Measurements from ENCODE around the gene SLC66A1. TPM values are rescaled to one million over a fixed set of nuclear protein-coding genes. Genes with fewer than 3 reads are reported as not detected.

Gene SLC66A1
- total and polyA plus RNA-seq, 9 of the 15 experiments (the other 6 are each of a cell fraction or from before 2014, with no cell fraction given), result 1.2 to 40.8 (median 18.6) TPM

DNA sequence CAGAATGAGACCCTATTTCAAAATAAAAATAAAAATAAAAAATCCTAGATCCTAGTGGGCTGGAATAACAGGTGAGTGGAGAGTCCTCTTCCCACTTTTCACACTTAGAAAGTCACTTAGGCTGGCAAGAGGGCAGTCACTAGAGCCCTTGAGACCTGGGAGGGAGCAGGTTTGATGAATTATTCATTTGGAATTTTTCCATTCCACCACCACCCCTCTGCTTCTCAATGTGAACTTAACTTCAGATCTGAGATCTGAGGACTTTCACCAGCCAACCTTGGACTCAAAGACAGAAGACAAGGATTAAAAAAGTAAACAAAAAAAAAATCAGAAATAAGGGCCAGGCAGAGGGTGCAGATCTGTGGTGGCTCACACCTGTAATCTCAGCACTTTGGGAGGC, 40.1 kb upstream of the SLC66A1 start:
- intact Hi-C loops (cut with micrococcal nuclease) (no loop called here), in situ Hi-C loops (cut with MboI) (no loop called here)
- Histone ChIP-seq H3K27ac (ENCODE audit: extremely low read depth, low read depth, low read length) (no peak overlapping the region), H3K79me2 (ENCODE audit: control insufficient read depth, insufficient read depth, low read length) (no peaks in the 10 kb centered on the region), H3K9me1 (ENCODE audit: control insufficient read depth, insufficient read depth, low read length) (no peaks in the 10 kb centered on the region), H3K27me3 (ENCODE audit: control insufficient read depth in 2 of 2, insufficient read depth in 2 of 2, low read length in 2 of 2) (no peaks in the 10 kb centered on the region), H3K4me2 (ENCODE audit: insufficient read depth, low read length) (no peak overlapping the region), H2AFZ (ENCODE audit: low read depth, low read length) (no peak overlapping the region), H3K9ac (ENCODE audit: insufficient read depth in 1 of 2, low read depth in 2 of 2, low read length in 2 of 2) (no peak overlapping the region), H3K4me1 (replicated peaks in 1 of 2; ENCODE audit: control insufficient read depth in 2 of 2, insufficient read depth in 2 of 2, low read length in 2 of 2) (peaks cover 0 to 6% of the 10 kb centered on the region in 2 experiments; a peak in 2 of 5 replicates), H3K9me3 (replicated peaks; ENCODE audit: control insufficient read depth, insufficient read depth, low read depth, low read length) (no peaks in the 10 kb centered on the region), H4K20me1 (replicated peaks; ENCODE audit: control insufficient read depth, insufficient read depth, low read length) (no peaks in the 10 kb centered on the region), H3K36me3 (ENCODE audit: control insufficient read depth, insufficient read depth, low read length) (no peaks in the 10 kb centered on the region), H3K4me3 (no peak overlapping the region)
- ChIA-PET POLR2A (interaction anchor here (3.6 kb wide), 1 partner anchor 12 kb away, joined by 19 read pairs; no protein-coding TSS in a partner anchor), CTCF (ENCODE audit: low intra/inter-chr PET ratio) (no interaction called here)
- FAIRE-seq, result no peak
- BruUV-seq (replicated peaks), result no TSS peak
- TF ChIP-seq RB1 (IDR thresholded peaks at IDR 0.05; ENCODE audit: low read depth) (no peak), ZNF212 (CRISPR knock-in tag; IDR thresholded peaks at IDR 0.05) (no peak), ETV5 (CRISPR knock-in tag; IDR thresholded peaks at IDR 0.05; ENCODE audit: low read depth) (no peak), BRD9 (IDR thresholded peaks at IDR 0.05; ENCODE audit: low read depth, partially characterized antibody) (no peak), MEIS2 (IDR thresholded peaks at IDR 0.05; ENCODE audit: partially characterized antibody) (no peak), SMAD4 (CRISPR knock-in tag; conservative IDR thresholded peaks at IDR 0.05) (no peak), ZNF586 (CRISPR knock-in tag; conservative IDR thresholded peaks at IDR 0.05) (no peak), FOSL1 (tag; conservative IDR thresholded peaks at IDR 0.05) (no peak), HDAC2 (IDR thresholded peaks at IDR 0.05) (no peak), HCFC1 (IDR thresholded peaks at IDR 0.05; ENCODE audit: low read depth, low read length) (no peak), ZFPM2 (CRISPR knock-in tag; IDR thresholded peaks at IDR 0.05) (no peak), RFX1 (IDR thresholded peaks at IDR 0.05) (no peak), CXXC5 (CRISPR knock-in tag; IDR thresholded peaks at IDR 0.05) (no peak), SPI1 (IDR thresholded peaks at IDR 0.05; ENCODE audit: borderline replicate concordance, low read depth, low read length) (no peak)
- TF ChIP-seq, protein P1, sequence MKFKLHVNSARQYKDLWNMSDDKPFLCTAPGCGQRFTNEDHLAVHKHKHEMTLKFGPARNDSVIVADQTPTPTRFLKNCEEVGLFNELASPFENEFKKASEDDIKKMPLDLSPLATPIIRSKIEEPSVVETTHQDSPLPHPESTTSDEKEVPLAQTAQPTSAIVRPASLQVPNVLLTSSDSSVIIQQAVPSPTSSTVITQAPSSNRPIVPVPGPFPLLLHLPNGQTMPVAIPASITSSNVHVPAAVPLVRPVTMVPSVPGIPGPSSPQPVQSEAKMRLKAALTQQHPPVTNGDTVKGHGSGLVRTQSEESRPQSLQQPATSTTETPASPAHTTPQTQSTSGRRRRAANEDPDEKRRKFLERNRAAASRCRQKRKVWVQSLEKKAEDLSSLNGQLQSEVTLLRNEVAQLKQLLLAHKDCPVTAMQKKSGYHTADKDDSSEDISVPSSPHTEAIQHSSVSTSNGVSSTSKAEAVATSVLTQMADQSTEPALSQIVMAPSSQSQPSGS (CRISPR knock-in tag; IDR thresholded peaks at IDR 0.05), result no peak
- TF ChIP-seq, protein P2, sequence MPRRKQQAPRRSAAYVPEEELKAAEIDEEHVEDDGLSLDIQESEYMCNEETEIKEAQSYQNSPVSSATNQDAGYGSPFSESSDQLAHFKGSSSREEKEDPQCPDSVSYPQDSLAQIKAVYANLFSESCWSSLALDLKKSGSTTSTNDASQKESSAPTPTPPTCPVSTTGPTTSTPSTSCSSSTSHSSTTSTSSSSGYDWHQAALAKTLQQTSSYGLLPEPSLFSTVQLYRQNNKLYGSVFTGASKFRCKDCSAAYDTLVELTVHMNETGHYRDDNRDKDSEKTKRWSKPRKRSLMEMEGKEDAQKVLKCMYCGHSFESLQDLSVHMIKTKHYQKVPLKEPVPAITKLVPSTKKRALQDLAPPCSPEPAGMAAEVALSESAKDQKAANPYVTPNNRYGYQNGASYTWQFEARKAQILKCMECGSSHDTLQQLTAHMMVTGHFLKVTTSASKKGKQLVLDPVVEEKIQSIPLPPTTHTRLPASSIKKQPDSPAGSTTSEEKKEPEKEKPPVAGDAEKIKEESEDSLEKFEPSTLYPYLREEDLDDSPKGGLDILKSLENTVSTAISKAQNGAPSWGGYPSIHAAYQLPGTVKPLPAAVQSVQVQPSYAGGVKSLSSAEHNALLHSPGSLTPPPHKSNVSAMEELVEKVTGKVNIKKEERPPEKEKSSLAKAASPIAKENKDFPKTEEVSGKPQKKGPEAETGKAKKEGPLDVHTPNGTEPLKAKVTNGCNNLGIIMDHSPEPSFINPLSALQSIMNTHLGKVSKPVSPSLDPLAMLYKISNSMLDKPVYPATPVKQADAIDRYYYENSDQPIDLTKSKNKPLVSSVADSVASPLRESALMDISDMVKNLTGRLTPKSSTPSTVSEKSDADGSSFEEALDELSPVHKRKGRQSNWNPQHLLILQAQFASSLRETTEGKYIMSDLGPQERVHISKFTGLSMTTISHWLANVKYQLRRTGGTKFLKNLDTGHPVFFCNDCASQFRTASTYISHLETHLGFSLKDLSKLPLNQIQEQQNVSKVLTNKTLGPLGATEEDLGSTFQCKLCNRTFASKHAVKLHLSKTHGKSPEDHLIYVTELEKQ (CRISPR knock-in tag; IDR thresholded peaks at IDR 0.05), result no peak
- no peak for DNase-seq (ENCODE audit: extremely low read depth in 1 of 4, low spot score in 3 of 4)
- no peak for ATAC-seq

Data from K562 (cell line).